AG04449 (cell line): Measurements from ENCODE around the gene DCHS1.

Source experiments
- CTCF ChIA-PET: fragments of 350-600 bp; formaldehyde crosslinking; extraction: SDS; loops from one replicate; lab custom pipeline; 2021; ENCODE audit warnings: antibody characterized with exemption; lab: Yijun Ruan, JAX
- POLR2A ChIA-PET: fragments of 400-600, 350-600 bp; formaldehyde crosslinking; extraction: SDS; loops from one replicate; lab custom pipeline; 2020; ENCODE audit warnings: antibody characterized with exemption, inconsistent platforms; lab: Yijun Ruan, JAX
- DNase-seq: peaks from one replicate; pipeline ENCODE4 v3.0.0-alpha.2; 2010; ENCODE audit warnings: low read depth, low spot score
- H3K4me3 ChIP-seq: 2 replicates; pipeline ENCODE4 v1.5.1; 2011; ENCODE audit warnings: low read depth, mild to moderate bottlenecking, control low read depth, low read length
- CTCF ChIP-seq: IDR thresholded peaks from one replicate; pipeline ENCODE4 v1.5.1; 2011; ENCODE audit warnings: mild to moderate bottlenecking, moderate library complexity, low read length, control low read depth, inconsistent platforms; ENCODE audit not compliant: insufficient read depth; ENCODE audit errors: missing control alignments

The DCHS1 gene

GRCh38 chr11:6604081-6604626 lies 51.5 kb downstream of the DCHS1 start:
- ChIA-PET POLR2A (interaction anchor here (0.7 to 1.0 kb wide), 5 partner anchors 13 to 123 kb away, joined by 3 to 4 read pairs (median 3); partner anchors contain the start of genes ARFIP2, TIMM10B and TPP1), CTCF (interaction anchor here (0.9 to 4.4 kb wide), 16 partner anchors 9 to 241 kb away, joined by 3 to 19 read pairs (median 4); partner anchors contain the start of genes MRPL17 and TPP1)
- TF ChIP-seq CTCF, result peak; percentile 32
- no peak for DNase-seq
- H3K4me3 ChIP-seq, result peak overlapping the region; percentile 97

- no peak for TF ChIP-seq CTCF
- ChIA-PET POLR2A (interaction anchor here (0.8 to 1.2 kb wide), 5 partner anchors 8 to 122 kb away, joined by 3 to 4 read pairs (median 4); partner anchors contain the start of genes ARFIP2, TAF10 and TIMM10B), CTCF (interaction anchor here (0.7 to 4.4 kb wide), 11 partner anchors 10 to 240 kb away, joined by 3 to 19 read pairs (median 4); no protein-coding TSS in a partner anchor)
- H3K4me3 ChIP-seq, result peak within 1 kb of the TSS; percentile 97
- no peak for DNase-seq
Measured at GRCh38 chr11:6603287-6604080, 52.1 kb downstream of the DCHS1 start, which contains the start of the genes ILK and RRP8. Gene ILK (plus strand): TSS chr11:6603774. CDS start chr11:6604272, 498 bp downstream. Gene RRP8 (minus strand): TSS chr11:6603616. CDS start chr11:6603502, 114 bp downstream.

- ChIA-PET CTCF (interaction anchor here (0.7 to 1.3 kb wide), 6 partner anchors 10 to 80 kb away, joined by 3 to 5 read pairs (median 3); no protein-coding TSS in a partner anchor), POLR2A (interaction anchor here (1.1 to 1.2 kb wide), 2 partner anchors 10 to 121 kb away, joined by 4 read pairs; partner anchors contain the start of genes ARFIP2, TAF10 and TIMM10B)
- peak overlapping the region; percentile 97 for H3K4me3 ChIP-seq
- no peak for DNase-seq
- TF ChIP-seq CTCF, result no peak
Measured at GRCh38 chr11:6602096-6602940, 53.3 kb downstream of the DCHS1 start.

- CTCF ChIA-PET, result no interaction called here
- H3K4me3 ChIP-seq, result no peak overlapping the region
- no peak for TF ChIP-seq CTCF
- no peak for DNase-seq
- POLR2A ChIA-PET, result no interaction called here
Measured at GRCh38 chr11:6601041-6601461, 54.6 kb downstream of the DCHS1 start.

- H3K4me3 ChIP-seq, result no peak overlapping the region
- CTCF ChIA-PET, result interaction anchor here (0.8 to 1.6 kb wide), 2 partner anchors 59 to 67 kb away, joined by 3 to 4 read pairs; no protein-coding TSS in a partner anchor
Measured at GRCh38 chr11:6599881-6600390, 55.7 kb downstream of the DCHS1 start.

More at GRCh38 chr11:6599881-6600390, 55.7 kb downstream of the DCHS1 start:
- DNase-seq, result no peak
- no peak for TF ChIP-seq CTCF
- POLR2A ChIA-PET, result no interaction called here
